ENCODE results near the gene ERVK3-1.

Gene ERVK3-1

DNA sequence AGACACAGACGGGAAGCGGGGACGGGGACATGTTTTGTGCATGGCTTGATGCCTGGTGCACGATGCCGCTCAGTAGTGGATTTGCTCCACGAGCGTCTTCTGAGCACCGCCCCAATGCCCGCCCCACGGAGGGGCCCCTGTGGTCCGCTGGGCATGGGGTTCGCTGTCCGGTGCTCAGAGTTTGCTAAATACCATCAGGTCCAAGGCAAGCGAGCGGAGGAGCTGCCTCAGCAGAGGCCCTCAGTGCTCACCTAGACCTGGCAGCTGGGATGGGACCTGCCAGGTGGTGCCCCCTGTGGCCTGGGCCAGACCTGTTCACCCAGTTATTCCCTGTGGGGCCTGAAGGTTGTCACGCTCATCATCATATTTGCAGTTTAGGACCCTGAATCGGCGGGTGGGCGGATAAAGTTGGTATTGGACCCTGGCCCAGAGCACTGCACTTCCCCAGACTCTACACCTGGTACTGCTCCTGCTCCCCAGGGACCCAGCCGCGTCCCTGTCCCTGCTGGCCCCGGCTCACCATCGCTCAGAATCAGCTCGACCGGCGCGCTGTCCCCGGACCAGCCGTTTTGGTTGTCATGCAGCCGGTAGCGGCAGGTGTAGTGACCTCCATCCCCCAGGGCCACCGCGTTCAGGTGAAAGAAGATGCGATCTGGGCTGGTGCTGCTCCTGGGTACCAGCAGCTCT is 45.8 kb downstream of the ERVK3-1 start:
- H3K4me3 ChIP-seq (ENCODE audit: low read depth, low read length): no peak overlapping the region
- TF ChIP-seq, protein P1, sequence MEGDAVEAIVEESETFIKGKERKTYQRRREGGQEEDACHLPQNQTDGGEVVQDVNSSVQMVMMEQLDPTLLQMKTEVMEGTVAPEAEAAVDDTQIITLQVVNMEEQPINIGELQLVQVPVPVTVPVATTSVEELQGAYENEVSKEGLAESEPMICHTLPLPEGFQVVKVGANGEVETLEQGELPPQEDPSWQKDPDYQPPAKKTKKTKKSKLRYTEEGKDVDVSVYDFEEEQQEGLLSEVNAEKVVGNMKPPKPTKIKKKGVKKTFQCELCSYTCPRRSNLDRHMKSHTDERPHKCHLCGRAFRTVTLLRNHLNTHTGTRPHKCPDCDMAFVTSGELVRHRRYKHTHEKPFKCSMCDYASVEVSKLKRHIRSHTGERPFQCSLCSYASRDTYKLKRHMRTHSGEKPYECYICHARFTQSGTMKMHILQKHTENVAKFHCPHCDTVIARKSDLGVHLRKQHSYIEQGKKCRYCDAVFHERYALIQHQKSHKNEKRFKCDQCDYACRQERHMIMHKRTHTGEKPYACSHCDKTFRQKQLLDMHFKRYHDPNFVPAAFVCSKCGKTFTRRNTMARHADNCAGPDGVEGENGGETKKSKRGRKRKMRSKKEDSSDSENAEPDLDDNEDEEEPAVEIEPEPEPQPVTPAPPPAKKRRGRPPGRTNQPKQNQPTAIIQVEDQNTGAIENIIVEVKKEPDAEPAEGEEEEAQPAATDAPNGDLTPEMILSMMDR (IDR thresholded peaks at IDR 0.05; ENCODE audit: insufficient read depth, low read depth, low read length, missing control alignments): no peak
- no peak for DNase-seq (ENCODE audit: low read depth)

DNA sequence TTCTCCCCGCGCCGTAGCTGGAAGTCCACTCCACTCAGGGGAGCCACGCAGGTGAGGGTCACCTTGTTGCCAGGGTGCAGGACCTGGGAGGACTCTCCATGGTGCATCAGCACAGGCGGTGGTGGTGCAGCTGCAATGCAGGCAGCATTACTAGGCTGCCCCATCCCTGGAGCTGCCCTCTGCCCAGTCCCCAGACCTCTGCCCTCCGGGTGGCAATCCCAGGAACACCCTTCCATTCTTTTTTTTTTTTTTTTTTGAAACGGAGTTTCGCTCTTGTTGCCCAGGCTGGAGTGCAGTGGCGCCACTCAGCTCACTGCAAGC is 46.3 kb downstream of the ERVK3-1 start:
- TF ChIP-seq, protein P1 (IDR thresholded peaks at IDR 0.05; ENCODE audit: insufficient read depth, low read depth, low read length, missing control alignments): no peak
- no peak overlapping the region for H3K4me3 ChIP-seq (ENCODE audit: low read depth, low read length)
- DNase-seq (ENCODE audit: low read depth): no peak

DNA sequence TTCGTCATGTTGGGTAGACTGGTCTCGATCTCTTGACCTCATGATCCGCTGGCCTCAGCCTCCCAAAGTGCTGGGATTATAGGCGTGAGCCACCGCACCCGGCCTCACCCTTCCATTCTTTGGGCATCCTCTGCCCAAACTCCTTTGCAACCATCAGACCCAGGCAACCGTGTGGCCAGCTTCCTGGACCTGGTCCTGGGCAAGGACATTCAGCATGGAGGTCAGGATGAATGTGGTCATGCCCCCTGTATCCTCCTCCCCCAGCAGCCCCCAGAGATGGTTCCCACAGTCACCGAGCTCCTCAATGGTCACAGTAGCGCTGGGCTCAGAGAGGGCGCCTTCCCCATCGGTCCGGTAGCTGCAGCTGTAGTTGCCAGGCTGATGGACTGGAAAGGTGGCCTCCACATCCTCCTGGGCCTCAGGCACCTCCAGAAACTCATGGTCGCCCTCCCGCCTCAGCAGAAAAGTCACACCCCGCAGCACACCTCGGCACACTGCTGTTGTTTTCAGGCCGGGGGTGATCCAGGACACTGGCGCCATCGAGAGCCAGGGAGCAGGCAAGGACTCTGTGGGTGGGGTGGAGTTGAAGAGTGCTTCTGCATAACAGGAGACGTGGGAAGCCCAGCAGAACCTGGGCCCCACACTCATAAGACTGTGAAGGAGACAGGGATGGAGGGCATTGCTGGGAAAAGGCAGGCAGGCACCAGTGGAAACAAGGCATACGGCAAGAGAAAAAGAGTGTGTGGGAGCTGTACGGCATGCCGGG is 47.0 kb downstream of the ERVK3-1 start:
- H3K4me3 ChIP-seq (ENCODE audit: low read depth, low read length): no peak overlapping the region
- TF ChIP-seq, protein P1 (IDR thresholded peaks at IDR 0.05; ENCODE audit: insufficient read depth, low read depth, low read length, missing control alignments): no peak
- DNase-seq (ENCODE audit: low read depth): no peak

DNA sequence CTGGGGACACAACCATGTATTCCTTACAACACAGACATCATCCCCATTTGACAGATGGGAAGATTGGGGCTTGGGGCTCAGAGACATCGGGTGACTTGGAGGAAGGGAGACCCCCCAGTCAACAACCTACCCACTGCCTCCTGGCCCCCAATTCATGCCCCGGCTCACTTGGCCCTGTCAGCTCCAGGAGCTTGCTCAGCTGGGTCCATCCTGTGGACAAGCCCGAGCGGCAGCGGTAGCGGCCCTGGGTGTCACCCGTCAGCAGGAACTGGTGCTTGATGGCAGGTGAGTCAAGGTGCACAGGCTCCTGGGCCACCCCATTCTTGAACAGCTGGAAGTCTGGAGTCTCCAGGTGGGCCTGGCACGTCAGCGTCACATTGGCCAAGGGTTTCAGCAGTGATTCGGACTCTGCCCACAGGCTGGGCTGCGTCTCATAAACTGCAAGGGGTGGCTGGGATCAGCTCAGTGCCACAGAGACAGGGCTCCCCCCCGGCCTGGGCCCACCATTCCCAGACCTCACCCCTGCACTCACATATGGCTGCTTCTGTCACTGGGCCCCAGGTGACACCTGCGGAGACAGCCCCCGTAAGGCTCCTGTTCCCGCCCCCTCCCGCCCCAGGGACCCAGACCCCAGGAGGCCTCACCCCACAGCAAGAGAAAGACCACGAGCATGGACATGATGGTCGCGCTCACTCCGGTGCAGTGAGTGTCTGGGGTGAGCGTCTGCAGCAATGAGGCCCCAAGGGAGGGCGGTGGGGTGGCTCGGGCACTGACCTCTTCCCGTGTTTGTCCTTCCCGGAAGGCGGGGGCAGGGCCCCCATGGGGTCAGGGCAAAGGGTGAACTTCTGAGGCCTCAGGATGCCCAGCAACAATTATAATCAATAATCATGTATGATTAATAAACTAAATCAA is 47.8 kb downstream of the ERVK3-1 start, which contains the start of gene A1BG:
Gene A1BG (minus strand): TSS at position 733 of the 912 bp plus-strand sequence. CDS start 55 bp downstream, at position 678.
- no peak for DNase-seq (ENCODE audit: low read depth)
- TF ChIP-seq, protein P1 (IDR thresholded peaks at IDR 0.05; ENCODE audit: insufficient read depth, low read depth, low read length, missing control alignments): no peak
- H3K4me3 ChIP-seq (ENCODE audit: low read depth, low read length): no peak within 1 kb of the TSS

DNA sequence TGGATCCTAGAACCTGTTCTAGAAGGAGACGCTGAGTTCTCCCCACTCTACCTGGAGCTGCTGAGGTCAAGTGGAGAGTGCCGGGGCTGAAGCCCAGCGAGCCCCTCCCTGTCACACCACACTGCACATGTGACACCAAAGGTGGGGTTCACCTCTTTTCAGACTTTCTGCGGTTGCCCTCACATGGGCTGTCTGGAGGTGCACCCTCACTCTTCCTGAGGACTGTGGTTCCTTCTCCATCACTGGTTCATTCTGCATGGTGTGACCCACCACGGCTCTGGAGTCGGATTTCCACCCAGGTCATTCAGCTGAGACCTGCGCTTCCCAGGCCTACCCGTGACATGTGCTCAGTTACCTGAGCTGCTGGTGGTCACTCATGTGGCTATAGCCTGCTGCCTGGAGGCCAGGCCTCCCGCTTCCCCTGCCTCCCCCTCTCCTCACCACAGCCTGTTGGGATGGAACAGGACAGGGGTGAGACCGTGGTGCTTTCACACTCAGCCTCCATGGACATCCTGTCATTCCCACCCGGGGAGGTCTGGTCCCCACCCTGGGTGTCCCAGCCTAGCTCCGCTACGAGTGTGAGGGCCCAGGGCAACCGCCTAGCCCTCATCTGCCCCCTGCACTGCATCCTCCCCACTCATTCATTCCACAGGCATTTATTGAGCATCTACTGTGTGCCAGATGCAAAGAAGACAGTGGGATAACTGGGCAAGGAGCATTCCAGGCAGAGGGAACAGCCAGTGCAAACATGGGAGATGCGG is 48.7 kb downstream of the ERVK3-1 start:
- TF ChIP-seq, protein P1 (IDR thresholded peaks at IDR 0.05; ENCODE audit: insufficient read depth, low read depth, low read length, missing control alignments): no peak

DNA sequence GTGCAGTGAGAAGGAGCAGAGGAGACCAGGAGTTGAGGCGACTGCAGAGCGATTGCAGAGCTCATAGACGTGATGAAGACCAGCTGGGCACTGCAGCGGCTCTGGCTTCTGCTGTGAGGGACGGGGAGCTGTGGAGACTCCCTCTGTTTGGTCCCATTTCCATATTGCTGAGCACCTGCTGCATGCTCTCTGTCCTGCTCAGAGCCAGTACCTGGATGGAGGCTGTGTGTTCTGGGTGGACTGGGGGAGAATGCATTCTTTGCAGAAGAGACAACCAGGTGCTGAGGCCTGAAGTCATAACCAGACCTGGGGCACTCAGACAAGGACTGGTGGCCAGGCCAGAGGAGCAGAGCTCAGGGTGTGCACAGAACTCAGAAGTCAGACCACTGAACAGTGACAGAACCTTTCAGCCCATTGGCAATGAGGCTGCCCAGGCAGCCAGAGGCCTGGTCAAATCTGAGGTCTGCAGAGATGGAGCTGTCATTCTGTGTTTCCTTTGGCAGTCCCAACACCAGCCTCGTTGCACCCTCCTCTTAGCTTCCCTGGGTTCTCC is 49.4 kb downstream of the ERVK3-1 start:
- H3K4me3 ChIP-seq (ENCODE audit: low read depth, low read length): no peak overlapping the region
- TF ChIP-seq, protein P1 (IDR thresholded peaks at IDR 0.05; ENCODE audit: insufficient read depth, low read depth, low read length, missing control alignments): no peak
- no peak for DNase-seq (ENCODE audit: low read depth)

More for the DNA sequence above, 48.7 kb downstream of the ERVK3-1 start:
- no peak overlapping the region for H3K4me3 ChIP-seq (ENCODE audit: low read depth, low read length)
- DNase-seq (ENCODE audit: low read depth): no peak

Data from GM12865 (cell line).